ENCODE data around the gene DDX25. TPM values are rescaled to one million over a fixed set of nuclear protein-coding genes. Genes with fewer than 3 reads are reported as not detected.

DDX25 gene
- total and polyA plus RNA-seq, 2 of the 13 experiments (the other 11 are each of a cell fraction or from before 2014, with no cell fraction given): 0.17 to 0.29 TPM

DNA sequence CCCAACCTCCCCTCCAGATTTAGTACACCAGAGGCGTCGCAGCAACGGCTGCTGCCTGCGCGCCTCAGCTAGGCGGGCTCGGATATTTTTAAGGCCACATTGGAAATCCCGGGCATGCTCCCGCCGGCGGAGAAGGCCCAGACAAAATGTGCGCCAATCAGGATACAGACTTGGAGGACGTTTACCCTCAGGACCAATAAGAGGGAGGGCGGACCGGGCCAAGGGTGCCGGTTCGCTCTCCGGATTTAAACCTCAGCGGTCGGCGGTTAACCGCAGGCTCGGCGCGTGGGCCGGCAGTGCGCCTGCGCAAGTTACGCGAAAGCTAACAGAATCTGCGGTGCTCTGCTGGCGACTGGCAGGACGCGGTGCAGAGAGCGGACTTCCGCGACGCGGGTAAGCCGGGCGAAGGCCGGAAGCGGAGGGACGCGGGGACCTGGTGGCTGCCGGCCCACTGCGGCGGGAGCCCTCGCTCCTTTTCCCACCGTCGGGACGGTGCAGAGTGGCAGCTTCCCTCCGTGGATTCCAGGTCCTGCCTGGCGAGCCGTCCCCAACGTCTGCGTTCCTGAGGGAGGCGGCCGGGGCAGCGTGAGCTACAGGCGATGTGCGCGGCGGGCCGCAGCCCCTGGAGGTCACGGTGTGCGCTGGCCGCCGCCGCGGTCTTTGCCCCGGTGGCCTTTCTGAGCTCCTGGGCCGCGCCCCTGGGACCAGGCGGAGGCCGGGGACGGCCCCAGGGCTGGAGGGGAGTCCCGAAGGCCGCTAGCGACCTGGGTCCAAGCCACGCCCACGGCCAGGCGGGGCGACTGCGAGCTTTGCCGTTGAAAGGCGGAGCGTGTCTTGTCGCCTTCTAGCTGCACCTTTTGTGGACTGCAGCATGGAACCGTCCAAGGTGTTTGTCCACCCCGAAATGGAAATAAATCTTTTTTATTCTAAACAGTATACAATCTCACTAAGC is 16.7 kb upstream of the DDX25 start, which contains the start of gene HYLS1 (continued):
- TF ChIP-seq, protein P1, sequence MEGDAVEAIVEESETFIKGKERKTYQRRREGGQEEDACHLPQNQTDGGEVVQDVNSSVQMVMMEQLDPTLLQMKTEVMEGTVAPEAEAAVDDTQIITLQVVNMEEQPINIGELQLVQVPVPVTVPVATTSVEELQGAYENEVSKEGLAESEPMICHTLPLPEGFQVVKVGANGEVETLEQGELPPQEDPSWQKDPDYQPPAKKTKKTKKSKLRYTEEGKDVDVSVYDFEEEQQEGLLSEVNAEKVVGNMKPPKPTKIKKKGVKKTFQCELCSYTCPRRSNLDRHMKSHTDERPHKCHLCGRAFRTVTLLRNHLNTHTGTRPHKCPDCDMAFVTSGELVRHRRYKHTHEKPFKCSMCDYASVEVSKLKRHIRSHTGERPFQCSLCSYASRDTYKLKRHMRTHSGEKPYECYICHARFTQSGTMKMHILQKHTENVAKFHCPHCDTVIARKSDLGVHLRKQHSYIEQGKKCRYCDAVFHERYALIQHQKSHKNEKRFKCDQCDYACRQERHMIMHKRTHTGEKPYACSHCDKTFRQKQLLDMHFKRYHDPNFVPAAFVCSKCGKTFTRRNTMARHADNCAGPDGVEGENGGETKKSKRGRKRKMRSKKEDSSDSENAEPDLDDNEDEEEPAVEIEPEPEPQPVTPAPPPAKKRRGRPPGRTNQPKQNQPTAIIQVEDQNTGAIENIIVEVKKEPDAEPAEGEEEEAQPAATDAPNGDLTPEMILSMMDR (CRISPR knock-in tag; IDR thresholded peaks at IDR 0.05): peak; percentile 33
- TF ChIP-seq, protein P2, sequence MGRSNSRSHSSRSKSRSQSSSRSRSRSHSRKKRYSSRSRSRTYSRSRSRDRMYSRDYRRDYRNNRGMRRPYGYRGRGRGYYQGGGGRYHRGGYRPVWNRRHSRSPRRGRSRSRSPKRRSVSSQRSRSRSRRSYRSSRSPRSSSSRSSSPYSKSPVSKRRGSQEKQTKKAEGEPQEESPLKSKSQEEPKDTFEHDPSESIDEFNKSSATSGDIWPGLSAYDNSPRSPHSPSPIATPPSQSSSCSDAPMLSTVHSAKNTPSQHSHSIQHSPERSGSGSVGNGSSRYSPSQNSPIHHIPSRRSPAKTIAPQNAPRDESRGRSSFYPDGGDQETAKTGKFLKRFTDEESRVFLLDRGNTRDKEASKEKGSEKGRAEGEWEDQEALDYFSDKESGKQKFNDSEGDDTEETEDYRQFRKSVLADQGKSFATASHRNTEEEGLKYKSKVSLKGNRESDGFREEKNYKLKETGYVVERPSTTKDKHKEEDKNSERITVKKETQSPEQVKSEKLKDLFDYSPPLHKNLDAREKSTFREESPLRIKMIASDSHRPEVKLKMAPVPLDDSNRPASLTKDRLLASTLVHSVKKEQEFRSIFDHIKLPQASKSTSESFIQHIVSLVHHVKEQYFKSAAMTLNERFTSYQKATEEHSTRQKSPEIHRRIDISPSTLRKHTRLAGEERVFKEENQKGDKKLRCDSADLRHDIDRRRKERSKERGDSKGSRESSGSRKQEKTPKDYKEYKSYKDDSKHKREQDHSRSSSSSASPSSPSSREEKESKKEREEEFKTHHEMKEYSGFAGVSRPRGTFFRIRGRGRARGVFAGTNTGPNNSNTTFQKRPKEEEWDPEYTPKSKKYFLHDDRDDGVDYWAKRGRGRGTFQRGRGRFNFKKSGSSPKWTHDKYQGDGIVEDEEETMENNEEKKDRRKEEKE (IDR thresholded peaks at IDR 0.05): no peak
- TF ChIP-seq, protein P3, sequence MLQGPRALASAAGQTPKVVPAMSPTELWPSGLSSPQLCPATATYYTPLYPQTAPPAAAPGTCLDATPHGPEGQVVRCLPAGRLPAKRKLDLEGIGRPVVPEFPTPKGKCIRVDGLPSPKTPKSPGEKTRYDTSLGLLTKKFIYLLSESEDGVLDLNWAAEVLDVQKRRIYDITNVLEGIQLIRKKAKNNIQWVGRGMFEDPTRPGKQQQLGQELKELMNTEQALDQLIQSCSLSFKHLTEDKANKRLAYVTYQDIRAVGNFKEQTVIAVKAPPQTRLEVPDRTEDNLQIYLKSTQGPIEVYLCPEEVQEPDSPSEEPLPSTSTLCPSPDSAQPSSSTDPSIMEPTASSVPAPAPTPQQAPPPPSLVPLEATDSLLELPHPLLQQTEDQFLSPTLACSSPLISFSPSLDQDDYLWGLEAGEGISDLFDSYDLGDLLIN (CRISPR knock-in tag; IDR thresholded peaks at IDR 0.05; ENCODE audit: borderline replicate concordance): peak; percentile 36; the same call in 1 of the 2 replicates
- TF ChIP-seq ELF1 (CRISPR knock-in tag; IDR thresholded peaks at IDR 0.05) (peak; percentile 74), ZNF350 (CRISPR knock-in tag; IDR thresholded peaks at IDR 0.05; ENCODE audit: borderline replicate concordance, low read depth) (peak; percentile 27; the same call in 1 of the 2 replicates), PHB2 (IDR thresholded peaks at IDR 0.05; ENCODE audit: partially characterized antibody) (no peak), ZSCAN25 (CRISPR knock-in tag; IDR thresholded peaks at IDR 0.05) (peak; percentile 76), REPIN1 (CRISPR knock-in tag; IDR thresholded peaks at IDR 0.05; ENCODE audit: borderline replicate concordance, low read depth) (peak; percentile 39; the same call in 1 of the 2 replicates), SMAD1 (CRISPR knock-in tag; IDR thresholded peaks at IDR 0.05; ENCODE audit: borderline replicate concordance, low read depth) (no peak), HNRNPLL (IDR thresholded peaks at IDR 0.05; ENCODE audit: low read depth, low read length, poor library complexity, severe bottlenecking) (peak; percentile 100), SALL2 (CRISPR knock-in tag; IDR thresholded peaks at IDR 0.05) (peak; percentile 22; the same call in 1 of the 2 replicates), ZNF839 (CRISPR knock-in tag; IDR thresholded peaks at IDR 0.05; ENCODE audit: borderline replicate concordance) (peak; percentile 44; the same call in 1 of the 2 replicates), ARID4A (CRISPR knock-in tag; IDR thresholded peaks at IDR 0.05; ENCODE audit: borderline replicate concordance) (peak; percentile 82; the same call in 1 of the 2 replicates), SP4 (CRISPR knock-in tag; IDR thresholded peaks at IDR 0.05) (no peak), SMYD3 (CRISPR knock-in tag; IDR thresholded peaks at IDR 0.05) (no peak), HNF4A (CRISPR knock-in tag; IDR thresholded peaks at IDR 0.05) (peak; percentile 7; the same call in 1 of the 2 replicates), ZEB1 (IDR thresholded peaks at IDR 0.05; ENCODE audit: insufficient replicate concordance, low read depth) (no peak), BCL6 (CRISPR knock-in tag; IDR thresholded peaks at IDR 0.05) (peak; percentile 20; the same call in 1 of the 2 replicates)
